IPS-20b (cell line): ENCODE measurements around the gene SLC25A4.
"Not testable (repeated sequence)": the region's sequence is repeated elsewhere in the genome, so short reads cannot be mapped to it uniquely, and the experiment has no call there.

Source experiments
- H3K27ac ChIP-seq: one replicate; pipeline ENCODE4 v1.5.1; 2013; ENCODE audit warnings: low read length
- H3K27me3 ChIP-seq: 2 replicates; pipeline ENCODE4 v1.6.1; 2013; ENCODE audit warnings: mild to moderate bottlenecking, low read length, inconsistent platforms; ENCODE audit not compliant: insufficient read depth
- H3K36me3 ChIP-seq: 2 replicates; pipeline ENCODE4 v1.6.1; 2013; ENCODE audit warnings: low read depth, mild to moderate bottlenecking, inconsistent platforms, low read length, moderate library complexity; ENCODE audit not compliant: insufficient read depth
- H3K4me1 ChIP-seq: 2 replicates; pipeline ENCODE4 v1.6.1; 2013; ENCODE audit warnings: mild to moderate bottlenecking, control low read depth, inconsistent platforms, low read length, moderate library complexity; ENCODE audit not compliant: insufficient read depth
- H3K4me3 ChIP-seq: 2 replicates; pipeline ENCODE4 v1.5.1; 2013; ENCODE audit warnings: mild to moderate bottlenecking, low read length, inconsistent platforms
- H3K9ac ChIP-seq: 2 replicates; pipeline ENCODE4 v1.6.1; 2013; ENCODE audit warnings: low read depth, mild to moderate bottlenecking, inconsistent platforms, low read length, moderate library complexity
- H3K9me3 ChIP-seq: 2 replicates; pipeline ENCODE4 v1.6.1; 2013; ENCODE audit warnings: mild to moderate bottlenecking, low read depth, low read length, inconsistent platforms; ENCODE audit not compliant: insufficient read depth

Gene SLC25A4

GRCh38 chr4:185142912-185143600 lies at the start of gene SLC25A4:
SLC25A4 (plus strand) TSS chr4:185143266; CDS start chr4:185143373, 107 bp downstream.
- Histone ChIP-seq H3K4me3 (peak within 1 kb of the TSS; percentile 77), H3K27ac (no peak within 1 kb of the TSS), H3K36me3 (peaks cover 33% of the 10 kb centered on the region), H3K9ac (peak within 1 kb of the TSS; percentile 73; the same call in 1 of the 2 replicates), H3K4me1 (0 out of 2 replicates have a peak, but pooled peaks cover 4% of the 10 kb centered on the region), H3K27me3 (peaks cover 6% of the 10 kb centered on the region; the same call in 1 of the 2 replicates), H3K9me3 (no peaks in the 10 kb centered on the region)

- no peak overlapping the region for H3K27ac ChIP-seq
- no peaks in the 10 kb centered on the region for H3K27me3 ChIP-seq
- H3K36me3 ChIP-seq = no peaks in the 10 kb centered on the region
- 0 out of 2 replicates have a peak, but pooled peaks cover 3% of the 10 kb centered on the region for H3K4me1 ChIP-seq
- H3K9me3 ChIP-seq = no peaks in the 10 kb centered on the region
- no peak overlapping the region for H3K4me3 ChIP-seq
- H3K9ac ChIP-seq = no peak overlapping the region
Observed at GRCh38 chr4:185093603-185094002, 49.5 kb upstream of the SLC25A4 start.

GRCh38 chr4:185096032-185096653 lies 46.9 kb upstream of the SLC25A4 start:
- H3K4me3 ChIP-seq = no peak overlapping the region
- H3K27me3 ChIP-seq = no peaks in the 10 kb centered on the region
- 0 out of 2 replicates have a peak, but pooled peaks cover 3% of the 10 kb centered on the region for H3K4me1 ChIP-seq
- no peak overlapping the region for H3K9ac ChIP-seq
- no peaks in the 10 kb centered on the region for H3K36me3 ChIP-seq
- no peaks in the 10 kb centered on the region for H3K9me3 ChIP-seq
- H3K27ac ChIP-seq = no peak overlapping the region

- no peaks in the 10 kb centered on the region for H3K9me3 ChIP-seq
- H3K9ac ChIP-seq = no peak overlapping the region
- H3K4me1 ChIP-seq = 0 out of 2 replicates have a peak, but pooled peaks cover 3% of the 10 kb centered on the region
- no peaks in the 10 kb centered on the region for H3K27me3 ChIP-seq
- H3K27ac ChIP-seq = no peak overlapping the region
- H3K36me3 ChIP-seq = no peaks in the 10 kb centered on the region
- no peak overlapping the region for H3K4me3 ChIP-seq
Observed at GRCh38 chr4:185098474-185098873, 44.6 kb upstream of the SLC25A4 start.

GRCh38 chr4:185099024-185099682 lies 43.9 kb upstream of the SLC25A4 start:
- Histone ChIP-seq H3K36me3 (no peaks in the 10 kb centered on the region), H3K4me3 (no peak overlapping the region), H3K27ac (no peak overlapping the region), H3K4me1 (0 out of 2 replicates have a peak, but pooled peaks cover 3% of the 10 kb centered on the region), H3K9me3 (no peaks in the 10 kb centered on the region), H3K9ac (no peak overlapping the region), H3K27me3 (no peaks in the 10 kb centered on the region)

GRCh38 chr4:185099940-185100339 lies 43.1 kb upstream of the SLC25A4 start:
- no peaks in the 10 kb centered on the region for H3K36me3 ChIP-seq
- no peak overlapping the region for H3K4me3 ChIP-seq
- no peaks in the 10 kb centered on the region for H3K9me3 ChIP-seq
- no peak overlapping the region for H3K9ac ChIP-seq
- no peak overlapping the region for H3K27ac ChIP-seq
- no peaks in the 10 kb centered on the region for H3K27me3 ChIP-seq
- H3K4me1 ChIP-seq = 0 out of 2 replicates have a peak, but pooled peaks cover 2% of the 10 kb centered on the region

- H3K36me3 ChIP-seq = no peaks in the 10 kb centered on the region
- H3K9ac ChIP-seq = no peak overlapping the region
- H3K4me1 ChIP-seq = no peaks in the 10 kb centered on the region
- H3K27ac ChIP-seq = no peak overlapping the region
- no peaks in the 10 kb centered on the region for H3K27me3 ChIP-seq
- H3K4me3 ChIP-seq = no peak overlapping the region
- no peaks in the 10 kb centered on the region for H3K9me3 ChIP-seq
Observed at GRCh38 chr4:185100423-185100822, 42.6 kb upstream of the SLC25A4 start.

- Histone ChIP-seq H3K9me3 (no peaks in the 10 kb centered on the region), H3K9ac (no peak overlapping the region), H3K36me3 (no peaks in the 10 kb centered on the region), H3K4me1 (peaks cover 5% of the 10 kb centered on the region; the same call in 1 of the 2 replicates), H3K27me3 (no peaks in the 10 kb centered on the region), H3K27ac (no peak overlapping the region), H3K4me3 (no peak overlapping the region)
Observed at GRCh38 chr4:185101354-185101890, 41.6 kb upstream of the SLC25A4 start.

- no peak overlapping the region for H3K27ac ChIP-seq
- H3K27me3 ChIP-seq = no peaks in the 10 kb centered on the region
- peaks cover 26% of the 10 kb centered on the region; the same call in 1 of the 2 replicates for H3K4me1 ChIP-seq
- no peaks in the 10 kb centered on the region for H3K36me3 ChIP-seq
- H3K4me3 ChIP-seq = no peak overlapping the region
- no peak overlapping the region for H3K9ac ChIP-seq
- peaks cover 6% of the 10 kb centered on the region; the same call in 1 of the 2 replicates for H3K9me3 ChIP-seq
Observed at GRCh38 chr4:185104733-185105132, 38.3 kb upstream of the SLC25A4 start.

GRCh38 chr4:185106353-185106752 lies 36.7 kb upstream of the SLC25A4 start:
- Histone ChIP-seq H3K4me3 (no peak overlapping the region), H3K27ac (no peak overlapping the region), H3K27me3 (no peaks in the 10 kb centered on the region), H3K36me3 (no peaks in the 10 kb centered on the region), H3K4me1 (peaks cover 32% of the 10 kb centered on the region; the same call in 1 of the 2 replicates), H3K9me3 (peaks cover 6% of the 10 kb centered on the region; the same call in 1 of the 2 replicates), H3K9ac (no peak overlapping the region)

- not testable (repeated sequence) for H3K36me3 ChIP-seq, H3K9me3 ChIP-seq, H3K27me3 ChIP-seq
- Histone ChIP-seq H3K27ac (peak overlapping the region; percentile 62), H3K4me1 (peaks cover 32% of the 10 kb centered on the region; the same call in 1 of the 2 replicates), H3K9ac (peak overlapping the region; percentile 35; the same call in 1 of the 2 replicates), H3K4me3 (peak overlapping the region; percentile 6; the same call in 1 of the 2 replicates)
Observed at GRCh38 chr4:185107574-185107973, 35.5 kb upstream of the SLC25A4 start.
